ENCODE measurements around the gene SYNPR.

SYNPR gene

DNA sequence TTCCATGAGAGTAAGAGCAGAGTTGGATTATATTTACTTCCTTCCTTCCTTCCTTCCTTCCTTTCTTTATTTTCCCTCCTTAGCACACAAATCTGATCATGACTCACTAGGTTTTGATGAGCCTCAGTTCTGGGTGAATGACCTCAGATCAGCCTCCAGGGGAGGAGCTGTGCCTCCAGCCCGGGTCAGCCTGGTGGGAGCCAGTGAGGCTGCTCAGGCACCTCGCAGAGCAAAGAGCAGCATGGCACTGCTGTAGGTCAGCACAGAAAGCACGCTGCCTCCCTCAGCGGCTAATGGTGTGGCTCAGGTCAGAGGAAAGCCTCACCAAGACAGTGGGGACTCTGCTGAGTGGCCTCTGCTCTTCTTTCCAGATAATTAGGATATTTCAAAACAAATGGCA lies 108.5 kb downstream of the SYNPR start:
- DNase-seq: no peak

DNA sequence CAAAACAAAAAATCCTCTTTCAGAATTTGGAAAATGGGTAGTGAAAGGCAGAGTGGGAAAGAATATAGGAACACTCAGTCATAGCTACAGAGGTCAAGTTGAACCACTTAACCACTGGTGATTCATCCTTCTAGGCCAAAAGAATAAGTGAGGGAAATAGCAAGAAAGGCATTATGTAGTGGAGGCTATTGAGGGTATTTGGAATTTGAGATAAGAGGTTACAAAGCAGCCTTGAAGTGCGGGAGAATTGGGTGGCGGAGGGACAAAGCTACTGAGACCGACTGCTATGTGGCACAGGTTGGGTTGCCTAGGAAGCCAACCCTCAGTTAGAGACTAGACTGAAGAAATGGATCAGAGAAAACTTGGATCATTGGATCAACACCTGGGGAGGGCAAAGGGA lies 109.5 kb downstream of the SYNPR start:
- DNase-seq: no peak

GRCh38 chr3:63390710-63391230 lies 112.7 kb downstream of the SYNPR start:
- DNase-seq: no peak

- DNase-seq: no peak
These were observed 117.9 kb downstream of the SYNPR start for GRCh38 chr3:63395960-63396359.

- DNase-seq: no peak
These were observed 122.2 kb downstream of the SYNPR start for GRCh38 chr3:63400246-63400860.

DNA sequence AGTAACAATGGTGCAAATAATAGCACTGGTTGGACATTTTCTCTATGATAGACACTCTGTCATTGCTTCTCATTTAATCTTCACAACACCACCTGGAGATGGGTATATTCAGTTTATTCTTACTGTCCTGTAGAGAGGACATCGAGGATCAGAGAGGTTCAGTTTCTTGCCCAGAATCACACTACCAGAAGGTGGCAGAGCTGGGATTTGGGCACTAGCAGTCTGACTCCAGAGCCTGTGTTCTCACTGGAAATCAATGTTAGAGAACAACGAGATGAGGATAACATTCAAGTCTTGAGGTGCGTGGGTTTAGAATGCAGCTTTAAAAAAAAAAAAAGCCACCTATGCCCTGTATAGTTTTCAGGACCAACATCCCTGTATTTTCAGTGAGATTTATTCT lies 127.8 kb downstream of the SYNPR start:
- no peak for DNase-seq

GRCh38 chr3:63413523-63413922 lies 135.4 kb downstream of the SYNPR start:
- DNase-seq: no peak

- no peak for DNase-seq
These were observed 136.5 kb downstream of the SYNPR start for GRCh38 chr3:63414607-63415006.

- DNase-seq: no peak
These were observed 151.8 kb downstream of the SYNPR start for GRCh38 chr3:63429905-63430304.

DNA sequence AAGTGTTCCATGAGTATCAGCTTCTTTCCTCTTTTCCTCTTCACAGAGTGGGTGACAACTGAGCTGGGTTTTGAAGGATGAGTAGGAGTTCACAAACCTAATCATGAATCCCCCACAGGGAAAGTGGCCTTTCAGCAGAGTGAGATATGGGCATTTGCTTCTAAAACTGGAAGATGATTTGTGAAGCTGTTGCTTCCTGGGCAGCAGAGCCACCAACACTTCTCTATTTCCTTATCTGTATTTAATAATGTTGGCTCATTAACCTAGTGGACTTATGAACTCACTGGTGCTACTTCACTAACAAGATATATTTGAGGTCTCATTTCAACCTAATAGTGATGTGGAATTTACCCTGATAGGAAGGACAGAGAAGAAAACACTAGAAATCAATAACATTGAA lies 152.8 kb downstream of the SYNPR start:
- DNase-seq: no peak

GRCh38 chr3:63437858-63438257 lies 159.8 kb downstream of the SYNPR start:
- no peak for DNase-seq

GRCh38 chr3:63438826-63439371 lies 160.8 kb downstream of the SYNPR start:
- DNase-seq: no peak

- no peak for DNase-seq
These were observed 163.2 kb downstream of the SYNPR start for GRCh38 chr3:63441262-63441661.

DNA sequence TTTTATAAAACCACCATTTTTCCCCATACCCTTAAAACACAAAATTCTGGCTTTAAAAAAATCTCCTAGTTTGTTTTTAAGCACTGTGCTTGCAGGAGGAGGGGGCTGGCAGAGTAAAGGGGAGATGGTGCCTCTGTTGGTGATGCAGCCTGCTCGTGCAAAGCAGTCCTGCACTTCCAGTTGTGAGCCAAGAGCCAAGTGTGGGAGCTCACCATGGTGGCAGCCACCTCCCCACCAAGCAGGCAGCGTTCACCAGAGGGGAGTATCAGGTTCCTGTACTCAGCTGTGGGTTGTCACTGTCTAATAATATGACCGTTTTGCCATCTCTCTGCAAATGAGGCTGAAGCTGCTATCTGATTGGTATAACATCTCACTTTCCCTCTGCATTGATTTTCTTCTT lies 164.8 kb downstream of the SYNPR start:
- no peak for DNase-seq

GRCh38 chr3:63450023-63450422 lies 171.9 kb downstream of the SYNPR start:
- DNase-seq: no peak

DNA sequence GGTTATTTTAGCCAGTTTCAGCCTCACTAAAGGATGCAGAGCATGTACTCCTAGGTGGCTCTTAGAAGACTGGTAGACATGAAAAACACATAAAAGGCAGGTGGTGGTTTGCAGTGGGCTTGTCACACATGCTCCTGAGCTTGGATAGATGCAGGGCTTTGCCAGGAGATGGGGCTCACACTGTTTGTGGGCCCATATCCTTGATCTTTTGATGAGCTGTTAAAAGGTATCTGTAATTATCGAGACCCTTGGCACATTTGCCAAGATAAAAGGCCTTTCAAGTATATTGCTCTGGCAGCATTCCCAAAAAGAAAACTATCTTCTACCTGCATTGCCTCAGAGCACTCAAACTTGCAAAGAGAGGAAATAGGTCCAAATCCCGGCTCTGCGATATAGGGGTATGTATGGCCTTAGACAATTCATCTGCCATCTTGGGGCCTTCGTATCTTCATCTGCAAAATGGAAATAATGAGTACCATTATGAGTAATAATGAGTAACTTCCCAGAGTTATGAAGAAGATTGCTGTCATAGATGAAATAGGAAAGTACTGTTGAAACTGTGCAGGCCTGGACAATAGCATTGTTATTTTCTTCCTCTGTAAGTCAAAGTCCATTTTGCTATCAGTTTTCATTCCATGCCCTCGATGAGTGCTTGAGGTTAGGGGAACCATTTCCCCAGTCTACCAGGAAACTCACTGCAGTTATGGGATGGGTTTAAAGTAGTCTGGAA lies 172.7 kb downstream of the SYNPR start:
- no peak for DNase-seq

DNA sequence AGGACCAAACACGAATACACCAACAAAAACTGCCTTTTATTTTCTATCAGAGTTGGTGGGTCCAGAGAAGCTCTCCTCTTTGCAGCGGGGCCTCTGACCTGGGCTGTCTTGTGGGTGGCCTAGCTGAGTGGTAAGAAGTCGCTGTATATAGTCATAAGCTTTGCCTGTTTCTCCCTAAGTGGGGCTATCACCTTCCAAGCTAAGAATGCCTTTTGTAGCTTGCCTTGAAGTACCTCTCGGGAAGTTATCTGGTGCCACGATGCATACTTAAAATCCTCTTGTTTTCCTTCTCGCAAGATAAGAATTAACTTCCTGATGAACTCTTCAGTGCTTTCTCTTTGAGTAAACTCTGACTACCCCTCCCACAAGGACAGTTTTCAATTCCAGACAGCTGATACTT lies 178.8 kb downstream of the SYNPR start:
- no peak for DNase-seq

GRCh38 chr3:63458405-63458804 lies 180.3 kb downstream of the SYNPR start:
- DNase-seq: no peak

DNA sequence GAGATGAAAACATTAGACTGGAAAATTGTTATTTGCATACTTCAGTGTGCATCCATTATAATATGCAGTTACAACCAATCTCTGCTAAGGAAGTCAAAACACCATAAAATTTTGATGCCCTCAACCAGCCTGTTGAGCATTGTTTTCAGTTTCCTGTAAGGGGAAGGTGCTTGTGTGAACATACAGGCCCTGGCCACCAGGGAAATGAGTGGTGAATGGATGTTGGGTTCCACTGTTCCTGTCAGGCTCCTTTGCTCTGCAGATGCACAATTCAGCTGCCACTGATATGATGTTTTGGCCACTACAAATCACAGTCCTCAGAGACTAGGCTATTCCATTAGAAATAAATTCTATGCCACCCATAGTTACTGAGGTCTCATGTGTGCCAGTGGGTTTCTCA lies 184.6 kb downstream of the SYNPR start:
- DNase-seq: no peak

GRCh38 chr3:63467392-63467791 lies 189.3 kb downstream of the SYNPR start:
- DNase-seq: no peak

GRCh38 chr3:63470745-63471144 lies 192.6 kb downstream of the SYNPR start:
- DNase-seq: no peak

GRCh38 chr3:63471781-63472180 lies 193.7 kb downstream of the SYNPR start:
- DNase-seq: no peak

DNA sequence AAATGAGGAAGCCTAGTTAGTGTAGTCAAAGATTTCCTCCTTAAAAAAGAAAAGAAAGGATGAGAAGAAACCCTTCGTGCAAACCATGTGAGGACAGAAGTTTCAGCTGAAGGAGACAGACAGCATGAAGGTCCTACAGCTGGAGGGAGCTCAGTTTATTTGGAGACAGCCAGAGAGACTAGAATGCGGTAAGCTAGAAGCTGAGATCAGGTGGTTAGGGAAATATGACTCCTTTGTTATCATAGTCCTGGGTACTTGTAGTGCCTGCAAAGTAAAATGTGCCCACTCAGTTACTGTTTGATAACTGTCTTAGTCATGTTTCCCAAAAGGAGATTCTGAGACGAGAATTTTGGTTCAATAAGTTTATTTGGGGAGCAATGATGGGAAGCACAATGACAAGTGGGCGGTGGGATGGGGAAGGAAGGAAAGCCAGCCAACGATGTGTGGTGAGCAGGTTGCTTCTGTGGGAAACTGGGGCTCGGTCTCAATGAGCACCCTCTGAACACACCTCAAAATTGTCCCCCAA lies 195.6 kb downstream of the SYNPR start:
- DNase-seq: no peak
